ENCODE results near the gene PCDH1.

PCDH1 gene

DNA sequence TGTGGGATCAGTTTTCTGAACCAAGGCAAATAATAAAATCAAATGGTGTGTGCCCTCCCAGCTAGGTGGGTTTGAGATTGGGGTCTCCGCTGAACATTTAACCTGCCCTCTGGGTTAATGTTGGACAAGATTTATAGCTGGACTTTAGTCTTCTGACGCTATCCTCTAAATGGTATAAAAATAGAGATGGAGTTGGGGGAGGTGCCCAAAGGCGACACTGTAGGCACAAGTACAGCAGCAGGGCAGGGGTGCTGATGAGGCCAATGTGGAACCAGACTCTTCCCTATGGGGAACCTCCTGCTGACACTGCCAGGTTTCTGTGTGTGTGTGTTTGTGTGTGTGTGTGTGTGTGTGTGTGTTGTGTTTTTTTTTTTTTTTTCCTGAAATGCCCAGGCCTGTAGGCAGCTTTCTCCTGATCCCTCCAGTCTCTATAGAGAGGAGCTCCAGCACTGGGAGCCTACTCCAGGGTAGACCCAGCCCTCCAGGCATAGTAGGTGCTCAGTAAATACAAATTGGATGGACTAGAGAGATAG lies 37.9 kb downstream of the PCDH1 start:
- Histone ChIP-seq H3K4me1 (peaks cover 77% of the 10 kb centered on the region), H3K36me3 (no peaks in the 10 kb centered on the region)
- TF ChIP-seq, protein P1, sequence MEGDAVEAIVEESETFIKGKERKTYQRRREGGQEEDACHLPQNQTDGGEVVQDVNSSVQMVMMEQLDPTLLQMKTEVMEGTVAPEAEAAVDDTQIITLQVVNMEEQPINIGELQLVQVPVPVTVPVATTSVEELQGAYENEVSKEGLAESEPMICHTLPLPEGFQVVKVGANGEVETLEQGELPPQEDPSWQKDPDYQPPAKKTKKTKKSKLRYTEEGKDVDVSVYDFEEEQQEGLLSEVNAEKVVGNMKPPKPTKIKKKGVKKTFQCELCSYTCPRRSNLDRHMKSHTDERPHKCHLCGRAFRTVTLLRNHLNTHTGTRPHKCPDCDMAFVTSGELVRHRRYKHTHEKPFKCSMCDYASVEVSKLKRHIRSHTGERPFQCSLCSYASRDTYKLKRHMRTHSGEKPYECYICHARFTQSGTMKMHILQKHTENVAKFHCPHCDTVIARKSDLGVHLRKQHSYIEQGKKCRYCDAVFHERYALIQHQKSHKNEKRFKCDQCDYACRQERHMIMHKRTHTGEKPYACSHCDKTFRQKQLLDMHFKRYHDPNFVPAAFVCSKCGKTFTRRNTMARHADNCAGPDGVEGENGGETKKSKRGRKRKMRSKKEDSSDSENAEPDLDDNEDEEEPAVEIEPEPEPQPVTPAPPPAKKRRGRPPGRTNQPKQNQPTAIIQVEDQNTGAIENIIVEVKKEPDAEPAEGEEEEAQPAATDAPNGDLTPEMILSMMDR (IDR thresholded peaks at IDR 0.05; ENCODE audit: low read depth, low read length): no peak

DNA sequence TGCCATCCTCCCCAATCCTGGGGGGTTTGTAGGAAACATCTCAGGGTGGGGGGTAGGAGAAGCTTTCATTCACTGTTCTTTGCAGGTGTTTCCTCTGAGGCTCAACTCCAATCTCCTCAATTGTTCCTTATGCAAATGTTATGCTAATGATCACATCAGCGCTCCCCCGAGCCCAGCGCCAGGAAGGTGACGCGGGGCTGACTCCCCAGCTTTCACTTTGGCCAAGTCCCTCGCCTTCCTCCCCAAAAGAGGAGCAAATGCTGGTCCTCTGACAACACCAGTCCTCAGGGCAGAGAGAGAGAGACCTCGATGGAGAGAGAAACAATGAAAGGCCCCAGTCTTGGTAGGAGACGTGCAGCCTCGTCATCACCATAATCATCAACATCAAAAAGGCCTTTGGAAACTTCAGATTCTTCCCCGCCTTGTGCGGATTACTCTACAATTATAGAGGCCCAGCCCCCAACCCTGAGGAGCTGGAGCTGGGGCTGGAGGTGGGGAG lies 39.1 kb downstream of the PCDH1 start:
- Histone ChIP-seq H3K36me3 (no peaks in the 10 kb centered on the region), H3K9me3 (no peaks in the 10 kb centered on the region), H3K4me3 (ENCODE audit: low read depth, low read length) (no peak overlapping the region), H3K4me1 (peaks cover 65% of the 10 kb centered on the region), H3K27me3 (no peaks in the 10 kb centered on the region)
- TF ChIP-seq, protein P1 (IDR thresholded peaks at IDR 0.05; ENCODE audit: low read depth, low read length): no peak
- DNase-seq: no peak

More for the DNA sequence above, 37.9 kb downstream of the PCDH1 start:
- no peaks in the 10 kb centered on the region for H3K9me3 ChIP-seq
- H3K27me3 ChIP-seq: no peaks in the 10 kb centered on the region
- DNase-seq: no peak
- no peak overlapping the region for H3K4me3 ChIP-seq (ENCODE audit: low read depth, low read length)

DNA sequence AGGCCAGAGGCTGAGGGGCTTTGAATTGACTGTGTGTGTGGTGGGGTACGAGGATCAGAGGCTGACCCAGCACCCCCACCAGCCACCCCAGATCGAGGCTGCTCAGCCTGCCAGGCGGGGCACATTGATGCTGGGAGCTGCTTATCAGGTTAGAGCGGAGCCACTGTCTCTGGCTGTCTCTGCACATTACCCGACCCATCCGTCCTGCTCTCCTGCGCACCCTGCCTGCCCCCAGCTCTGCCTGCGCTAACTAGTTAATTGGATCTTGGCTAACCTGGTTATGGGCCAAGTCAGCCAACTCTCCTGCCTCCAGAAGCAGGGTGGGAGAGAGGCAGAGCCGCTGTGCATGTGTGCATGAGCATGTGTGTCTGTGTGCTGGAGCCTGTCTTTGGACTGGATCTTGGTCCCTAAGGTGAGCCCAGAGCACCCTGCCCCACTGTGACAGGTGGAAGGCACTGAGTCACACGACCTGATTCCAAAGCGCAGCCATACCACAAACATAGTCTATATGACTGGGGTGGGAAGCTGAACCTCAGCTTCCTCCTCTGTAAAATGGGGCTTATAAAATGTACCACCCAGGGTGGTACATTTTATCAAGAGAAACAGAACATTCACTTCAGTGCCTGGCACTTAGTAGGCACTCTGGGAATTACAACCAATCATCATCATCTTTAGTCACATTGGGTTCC lies 39.7 kb downstream of the PCDH1 start:
- TF ChIP-seq, protein P1 (IDR thresholded peaks at IDR 0.05; ENCODE audit: low read depth, low read length): no peak
- no peak overlapping the region for H3K4me3 ChIP-seq (ENCODE audit: low read depth, low read length)

DNA sequence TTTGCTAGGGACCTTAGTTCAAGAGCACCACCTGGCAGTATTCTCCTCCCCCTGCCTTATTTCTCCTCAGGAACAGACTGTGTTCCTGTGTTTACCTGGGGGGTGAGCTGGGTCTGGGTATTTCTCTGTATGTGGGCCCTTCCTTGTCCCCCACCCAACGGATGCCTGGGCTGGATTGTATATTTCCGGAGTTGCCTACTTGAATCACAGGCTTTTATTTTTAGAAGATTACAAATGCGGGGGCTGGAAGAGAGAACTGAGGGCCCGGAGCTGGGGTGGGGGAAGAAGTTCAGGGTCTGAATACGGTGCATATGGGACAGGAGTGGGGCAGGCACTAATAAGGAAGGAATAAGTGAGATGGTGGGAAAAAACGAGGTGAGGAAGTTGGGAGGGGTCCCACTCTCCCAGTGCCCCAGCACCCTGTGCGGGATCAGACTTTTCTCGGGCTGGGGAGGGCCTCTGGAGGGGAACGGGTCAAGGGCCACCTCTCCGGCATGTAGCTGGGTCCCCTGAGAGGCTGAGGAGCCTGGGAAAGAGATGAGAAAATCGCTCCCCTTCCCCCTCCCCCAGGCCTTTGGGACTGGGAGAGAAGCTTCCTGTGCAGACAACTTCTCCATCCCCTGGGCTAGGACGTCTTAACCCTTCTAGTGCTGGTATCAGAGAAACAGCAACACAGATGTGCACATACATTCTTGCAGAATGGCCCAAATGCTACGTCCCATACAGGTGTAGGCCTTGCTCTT lies 42.1 kb downstream of the PCDH1 start:
- peak; percentile 59 for DNase-seq

More for the DNA sequence above, 39.7 kb downstream of the PCDH1 start:
- no peaks in the 10 kb centered on the region for H3K27me3 ChIP-seq
- H3K9me3 ChIP-seq: no peaks in the 10 kb centered on the region
- H3K36me3 ChIP-seq: no peaks in the 10 kb centered on the region
- H3K4me1 ChIP-seq: peaks cover 62% of the 10 kb centered on the region
- DNase-seq: peak; percentile 94

DNA sequence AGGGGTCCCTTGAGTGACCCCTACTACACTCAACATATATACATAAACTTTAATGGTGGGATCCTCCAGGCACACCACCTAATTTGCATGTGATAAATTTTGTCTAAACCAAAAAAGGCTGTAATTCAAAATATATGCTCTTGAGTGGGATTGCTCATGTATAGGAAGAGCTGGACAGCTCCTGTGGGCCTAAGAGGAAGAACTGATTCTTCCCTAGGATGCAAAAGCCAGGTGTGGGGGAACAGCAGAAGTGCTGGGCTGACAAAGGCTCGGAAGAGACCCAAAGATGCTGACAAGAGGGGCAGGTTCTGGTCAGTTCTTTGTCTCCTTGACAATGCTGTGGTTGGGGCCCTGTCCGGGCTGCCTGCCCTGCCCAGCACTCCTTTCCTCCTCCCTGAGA lies 43.9 kb downstream of the PCDH1 start:
- H3K36me3 ChIP-seq: no peaks in the 10 kb centered on the region
- peaks cover 52% of the 10 kb centered on the region for H3K4me1 ChIP-seq
- H3K27me3 ChIP-seq: no peaks in the 10 kb centered on the region
- TF ChIP-seq, protein P1 (IDR thresholded peaks at IDR 0.05; ENCODE audit: low read depth, low read length): no peak
- DNase-seq: no peak
- H3K9me3 ChIP-seq: no peaks in the 10 kb centered on the region; the same call in 1 of the 2 replicates
- H3K4me3 ChIP-seq (ENCODE audit: low read depth, low read length): no peak overlapping the region

More for the DNA sequence above, 42.1 kb downstream of the PCDH1 start:
- Histone ChIP-seq H3K4me3 (ENCODE audit: low read depth, low read length) (no peak overlapping the region), H3K4me1 (peaks cover 55% of the 10 kb centered on the region), H3K36me3 (no peaks in the 10 kb centered on the region), H3K9me3 (no peaks in the 10 kb centered on the region; the same call in 1 of the 2 replicates), H3K27me3 (no peaks in the 10 kb centered on the region)
- TF ChIP-seq, protein P1 (IDR thresholded peaks at IDR 0.05; ENCODE audit: low read depth, low read length): no peak
